GM20000 (cell line): ENCODE data around the gene BTBD6.

ENCODE experiments used
- DNase-seq: peaks from one replicate; pipeline ENCODE4 v3.0.0; 2012; ENCODE audit warnings: low spot score
- CTCF ChIP-seq: IDR thresholded peaks from 2 replicates; pipeline ENCODE4 v1.5.1; 2012; ENCODE audit warnings: mild to moderate bottlenecking, control low read depth; ENCODE audit errors: extremely low read depth, missing control alignments

The BTBD6 gene

DNA sequence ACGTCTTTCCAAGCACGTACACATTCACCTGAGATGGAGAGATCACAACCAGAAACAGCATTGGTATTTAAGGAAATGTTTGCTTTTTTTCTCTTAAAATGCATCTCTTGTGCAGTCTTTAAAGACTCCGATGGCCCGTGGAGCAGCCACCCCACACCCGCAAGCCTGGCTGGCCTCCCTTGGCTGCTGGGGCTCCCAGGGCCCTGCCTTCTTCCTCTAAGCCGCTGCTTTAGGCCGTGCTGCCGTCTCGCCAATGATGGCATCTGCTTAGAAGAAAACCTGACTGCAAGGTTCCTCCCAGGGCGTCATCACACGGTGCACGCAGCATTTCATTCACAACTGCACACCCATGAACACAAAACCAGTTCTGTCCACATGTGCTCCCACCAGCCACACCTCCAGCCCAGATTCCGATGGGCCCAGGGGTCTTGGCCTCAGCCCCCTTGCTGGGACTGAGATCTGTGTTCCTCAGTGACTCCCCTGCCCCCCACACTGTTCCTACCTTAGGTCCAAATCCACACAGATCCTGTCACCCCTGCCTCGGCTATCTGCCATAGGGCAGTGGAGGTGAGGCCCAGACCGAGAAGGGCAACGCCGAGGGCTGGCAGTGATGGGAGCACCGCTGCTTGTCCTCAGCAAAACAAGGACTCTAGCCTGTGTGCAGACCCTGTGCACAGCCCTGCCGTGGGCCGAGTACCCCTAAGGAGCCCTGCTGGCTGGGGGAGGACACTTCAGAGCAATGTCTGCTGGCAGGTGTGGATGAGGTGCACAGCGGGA is 4.4 kb downstream of the BTBD6 start:
- no peak for DNase-seq
- TF ChIP-seq CTCF, result no peak

- no peak for DNase-seq
- no peak for TF ChIP-seq CTCF
These were observed 5.0 kb downstream of the BTBD6 start for GRCh38 chr14:105253329-105253682.

DNA sequence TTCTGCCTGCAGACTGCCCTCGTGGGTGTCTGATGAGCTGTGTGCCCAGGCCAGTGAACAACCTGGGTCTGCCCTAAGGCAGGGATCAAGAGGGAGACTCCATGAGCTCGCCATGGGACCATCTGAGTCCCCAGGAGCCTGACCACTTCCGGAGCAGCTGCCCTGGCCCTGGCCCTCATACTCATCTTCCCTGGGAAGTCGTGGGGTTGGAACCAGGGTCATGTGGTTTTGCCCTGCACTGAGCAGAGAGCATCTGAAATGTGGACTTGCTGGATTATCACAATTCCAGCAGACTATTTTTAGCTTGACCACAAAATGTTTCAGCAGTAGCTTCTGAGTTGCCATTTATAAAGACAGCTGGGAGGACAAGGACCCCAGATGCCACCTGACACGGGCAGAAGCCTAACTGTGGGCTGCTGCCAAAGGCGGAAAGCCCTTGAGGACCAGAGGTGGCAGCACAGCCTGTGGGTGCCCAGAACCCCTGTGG is 6.7 kb downstream of the BTBD6 start:
- no peak for DNase-seq
- TF ChIP-seq CTCF, result no peak

- DNase-seq, result no peak
- no peak for TF ChIP-seq CTCF
These were observed 8.1 kb downstream of the BTBD6 start for GRCh38 chr14:105256292-105256960.

DNA sequence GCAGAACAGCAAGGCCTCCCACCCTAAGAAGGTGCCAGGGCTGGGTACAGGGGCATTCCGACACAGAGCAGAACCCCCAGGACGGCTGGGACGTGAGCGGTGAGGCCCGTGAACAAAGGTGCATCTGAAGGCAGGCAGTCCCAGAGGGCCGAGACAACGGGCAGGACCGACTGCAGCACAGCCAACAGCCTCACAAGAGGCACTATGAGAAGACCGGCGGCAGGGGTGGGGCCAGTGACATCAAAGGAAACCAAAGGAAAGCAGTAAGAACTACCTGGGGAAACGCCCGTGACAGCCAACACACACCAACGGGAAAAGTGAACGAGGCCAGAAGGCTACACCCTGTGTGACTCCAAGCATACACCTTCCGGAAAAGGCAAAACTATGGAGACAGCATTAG is 9.1 kb downstream of the BTBD6 start:
- TF ChIP-seq CTCF, result no peak
- no peak for DNase-seq

DNA sequence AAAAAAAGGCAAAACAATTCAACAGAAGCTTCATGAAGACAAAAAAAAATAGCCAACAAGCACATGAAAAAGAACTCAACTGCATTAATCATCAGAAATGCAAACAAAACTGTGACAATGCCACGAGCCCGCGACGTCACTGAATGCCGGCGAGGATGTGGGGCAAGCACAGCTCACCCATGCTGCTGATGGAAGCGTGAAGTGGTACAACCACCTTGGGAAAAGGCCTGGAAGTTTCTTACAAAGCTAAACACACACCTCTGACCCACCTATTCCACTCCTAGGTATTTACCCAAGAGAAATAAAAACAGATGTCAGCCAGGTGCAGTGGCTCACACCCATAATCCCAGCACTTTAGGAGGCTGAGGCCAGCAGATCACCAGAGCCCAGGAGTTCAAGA is 10.5 kb downstream of the BTBD6 start:
- no peak for DNase-seq

DNA sequence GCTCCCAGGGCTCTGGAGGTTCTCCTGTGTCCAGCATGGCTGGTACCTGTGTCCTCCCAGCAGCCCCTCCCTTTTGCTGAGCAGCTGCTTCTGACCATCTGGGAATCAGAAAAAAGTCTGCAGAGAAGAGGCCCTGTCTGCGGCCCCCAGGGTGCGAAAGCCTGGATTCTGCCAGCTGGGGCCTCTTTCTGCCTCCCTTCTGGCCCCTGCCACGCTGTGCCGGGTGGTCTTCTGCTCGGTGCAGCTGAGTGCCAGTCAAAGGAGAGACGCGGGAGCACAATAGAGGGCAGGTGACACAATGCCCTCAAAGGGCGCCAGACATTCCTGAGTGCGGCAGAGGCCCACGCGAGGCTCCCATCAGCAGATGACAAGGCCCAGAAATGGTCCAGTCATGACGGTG is 12.6 kb downstream of the BTBD6 start:
- TF ChIP-seq CTCF, result no peak
- no peak for DNase-seq

More for the DNA sequence above, 10.5 kb downstream of the BTBD6 start:
- no peak for TF ChIP-seq CTCF
